NCI-H2029 (cell line): ENCODE data around the gene CCDC57.

Source experiments
- DNase-seq: peaks from one replicate; lab custom pipeline; 2025; lab: John Stamatoyannopoulos, UW

Gene CCDC57

DNA sequence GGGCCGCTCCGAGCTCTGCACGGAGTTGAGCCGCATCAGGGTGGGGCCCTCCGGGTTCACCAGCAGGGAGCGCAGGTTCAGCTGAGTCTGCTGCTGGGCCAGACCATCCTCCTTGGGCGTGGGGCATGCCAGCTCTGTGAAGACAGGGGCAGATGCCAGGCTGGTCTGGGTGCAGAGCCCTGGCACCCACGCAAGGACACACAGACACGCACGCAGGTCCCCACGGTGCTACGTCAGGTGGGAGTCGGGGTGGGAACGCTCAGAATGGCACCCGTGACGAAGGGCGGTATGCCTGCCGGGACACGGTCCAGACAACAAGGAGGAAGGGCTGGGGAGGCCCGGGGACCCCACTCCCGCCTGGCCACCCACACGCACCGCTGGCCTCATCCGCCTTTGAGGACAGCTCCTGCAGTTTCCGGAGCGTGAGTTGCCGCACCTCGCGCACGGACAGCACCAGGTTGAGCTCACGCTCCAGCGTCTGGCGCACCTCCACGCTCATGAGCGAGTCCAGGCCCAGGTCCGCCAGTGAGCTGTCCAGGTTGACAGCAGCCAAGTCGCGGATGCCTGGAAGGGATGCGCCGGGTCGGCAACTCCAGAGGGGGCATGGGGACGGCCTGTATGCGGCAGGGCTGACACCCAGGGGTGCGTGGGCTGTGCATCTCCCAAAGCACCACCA lies 131.7 kb downstream of the CCDC57 start:
- DNase-seq = no peak

DNA sequence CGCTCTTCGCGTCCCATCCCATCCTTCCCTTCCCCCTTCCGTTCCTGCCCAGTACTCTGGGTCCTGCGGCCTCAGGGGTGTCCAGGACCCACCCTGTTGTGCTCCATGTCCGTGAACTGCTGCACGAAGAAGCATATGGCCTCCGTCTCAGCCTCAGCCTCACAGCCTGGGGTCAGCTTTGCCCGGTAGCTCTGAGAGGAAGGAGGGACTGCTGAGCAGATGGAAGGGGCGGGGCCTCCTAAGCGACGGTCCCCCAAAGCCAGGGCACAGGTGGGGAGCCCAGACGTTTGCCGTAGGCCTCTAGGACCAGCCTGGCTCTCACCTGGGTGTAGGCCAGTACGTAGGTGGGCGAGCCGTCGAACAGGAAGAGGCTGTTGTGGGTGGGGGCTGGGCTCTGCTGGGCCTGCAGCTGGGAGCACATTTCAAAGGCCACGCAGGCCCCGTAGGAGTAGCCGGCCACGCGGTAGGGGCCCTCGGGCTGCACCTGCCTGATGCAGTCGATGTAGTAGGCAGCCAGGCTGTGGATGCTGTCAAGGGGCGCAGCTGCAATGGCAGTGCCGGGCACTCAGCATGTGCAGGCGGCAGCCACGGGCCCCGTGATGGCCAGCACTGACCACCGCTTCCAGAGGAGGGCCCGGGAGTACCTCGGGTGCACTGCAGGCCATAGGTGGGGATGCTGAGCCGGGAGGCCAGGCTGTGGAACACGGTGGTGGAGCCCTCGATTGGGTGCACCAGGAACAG lies 132.4 kb downstream of the CCDC57 start:
- no peak for DNase-seq

DNA sequence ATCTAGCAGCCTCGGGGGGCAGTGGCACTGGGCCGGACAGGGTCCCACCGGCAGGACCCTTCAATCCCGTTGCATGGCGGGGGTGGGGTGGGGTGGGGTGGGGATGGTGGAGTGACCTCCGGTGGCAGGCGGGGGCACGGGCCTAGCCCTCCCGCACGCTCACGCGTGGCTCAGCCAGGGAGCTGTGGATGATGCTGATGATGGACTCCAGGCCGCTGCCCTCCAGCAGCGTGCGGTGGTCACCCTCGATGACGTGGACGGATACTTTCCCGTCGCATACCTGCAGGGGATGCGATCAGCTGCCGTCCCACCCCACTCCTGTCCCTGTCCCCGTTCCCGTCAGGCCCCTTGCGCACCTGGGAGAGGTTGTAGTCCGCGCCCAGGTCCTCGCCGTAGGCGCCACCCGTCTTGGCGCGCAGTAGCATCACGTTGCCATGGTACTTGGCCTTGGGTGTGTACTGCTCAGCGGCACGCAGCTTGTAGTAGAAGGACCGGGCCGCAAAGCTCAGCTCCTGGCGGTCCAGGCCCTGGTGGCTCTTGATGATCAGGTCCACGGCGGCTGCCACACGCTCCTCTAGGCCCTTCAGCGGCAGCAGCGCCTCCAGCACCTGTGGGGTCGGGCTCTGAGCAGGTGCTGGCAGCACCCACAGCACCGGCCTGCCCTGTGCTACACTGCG lies 133.5 kb downstream of the CCDC57 start:
- no peak for DNase-seq

DNA sequence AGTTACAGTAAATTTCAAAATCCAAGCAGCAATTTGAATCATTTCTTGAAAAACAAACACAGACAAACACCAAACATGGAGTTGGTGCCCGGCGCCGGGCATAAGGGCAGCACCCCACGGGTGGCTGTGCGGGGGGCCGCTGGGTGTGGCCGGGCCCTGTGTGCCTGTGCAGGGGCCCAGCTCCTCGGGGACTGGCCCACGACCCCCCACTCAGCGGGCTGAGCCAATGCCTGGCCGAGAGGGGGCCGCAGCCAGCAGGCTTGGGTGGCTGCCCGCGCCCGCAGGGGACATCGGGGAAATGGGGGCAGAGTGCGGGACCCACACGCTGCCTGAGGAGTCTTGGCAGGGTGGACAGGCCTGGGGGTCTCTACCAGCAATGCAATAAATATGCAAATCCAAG lies 134.2 kb downstream of the CCDC57 start:
- DNase-seq = no peak

DNA sequence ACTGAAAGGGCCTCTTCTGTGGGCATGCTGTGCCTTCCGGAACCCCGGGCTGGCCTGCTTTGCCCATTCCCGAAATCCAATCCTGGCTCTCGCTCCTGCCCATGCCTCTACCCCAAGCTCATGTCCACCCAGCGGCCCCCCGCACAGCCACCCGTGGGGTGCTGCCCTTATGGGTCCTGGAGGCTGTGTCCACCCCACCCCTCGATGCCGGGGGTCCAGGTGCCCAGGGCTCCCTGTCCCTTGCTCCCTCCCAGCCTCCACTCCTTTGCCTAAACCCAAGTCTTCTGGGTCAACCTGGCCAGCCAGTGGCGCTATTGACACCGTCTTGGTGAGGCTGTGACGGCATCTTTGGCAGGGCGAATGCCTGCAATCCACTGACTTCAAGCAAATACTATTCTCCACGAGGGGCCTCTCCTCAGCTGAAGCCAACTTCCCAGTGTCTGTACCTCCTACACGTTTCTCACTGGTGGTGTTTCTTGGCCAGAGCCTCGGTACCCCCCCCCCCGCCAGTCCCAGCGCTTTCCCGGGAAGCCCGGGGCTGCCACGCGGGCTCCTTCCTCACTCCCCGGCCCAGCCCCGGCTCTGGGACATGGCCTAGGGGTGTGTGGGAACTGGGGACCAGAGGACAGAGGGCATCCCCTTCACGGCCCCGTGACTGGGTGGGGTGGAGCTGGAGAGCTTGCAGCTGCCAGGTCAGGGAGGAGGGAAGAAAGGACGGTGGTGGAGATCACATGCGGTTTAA lies 134.9 kb downstream of the CCDC57 start:
- no peak for DNase-seq

DNA sequence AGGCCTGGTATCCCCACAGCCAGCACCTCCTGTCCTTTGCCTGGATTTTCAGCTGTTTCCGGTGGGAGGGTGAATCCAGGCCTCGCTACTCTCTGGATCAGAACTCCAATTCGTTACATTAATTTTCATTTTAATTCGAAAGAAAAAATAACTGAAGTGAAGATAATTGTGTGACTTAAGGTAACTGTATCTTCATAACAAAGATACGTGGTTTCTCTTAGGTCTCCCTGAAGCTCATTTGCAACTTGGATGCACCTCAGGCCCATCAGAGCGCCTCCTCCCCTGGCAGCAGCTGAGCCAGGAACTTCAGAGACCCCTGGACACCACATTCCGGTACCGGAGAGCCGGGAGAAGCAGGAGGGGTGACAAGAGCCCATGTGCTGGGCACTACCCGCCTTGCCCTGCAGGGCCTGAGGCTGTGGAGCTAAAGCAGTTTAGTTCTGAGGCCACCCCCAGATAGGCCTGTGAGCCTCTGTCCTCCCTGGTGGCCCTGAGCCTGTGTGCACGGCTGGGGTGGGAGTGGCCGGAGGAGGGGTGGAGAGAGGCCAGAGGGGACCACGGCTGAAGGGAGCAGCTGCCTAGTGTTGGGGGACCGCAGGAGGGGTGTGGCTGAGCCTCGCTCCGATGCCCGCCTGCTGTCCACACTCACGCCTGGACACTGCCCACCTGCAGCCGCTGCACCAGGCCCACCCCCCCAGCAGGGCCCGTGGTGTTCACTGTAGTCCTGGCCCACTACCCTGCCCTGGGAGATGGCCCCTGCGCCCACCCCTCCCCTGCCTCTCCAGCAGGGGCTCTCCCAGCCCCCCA lies 135.7 kb downstream of the CCDC57 start:
- no peak for DNase-seq

DNA sequence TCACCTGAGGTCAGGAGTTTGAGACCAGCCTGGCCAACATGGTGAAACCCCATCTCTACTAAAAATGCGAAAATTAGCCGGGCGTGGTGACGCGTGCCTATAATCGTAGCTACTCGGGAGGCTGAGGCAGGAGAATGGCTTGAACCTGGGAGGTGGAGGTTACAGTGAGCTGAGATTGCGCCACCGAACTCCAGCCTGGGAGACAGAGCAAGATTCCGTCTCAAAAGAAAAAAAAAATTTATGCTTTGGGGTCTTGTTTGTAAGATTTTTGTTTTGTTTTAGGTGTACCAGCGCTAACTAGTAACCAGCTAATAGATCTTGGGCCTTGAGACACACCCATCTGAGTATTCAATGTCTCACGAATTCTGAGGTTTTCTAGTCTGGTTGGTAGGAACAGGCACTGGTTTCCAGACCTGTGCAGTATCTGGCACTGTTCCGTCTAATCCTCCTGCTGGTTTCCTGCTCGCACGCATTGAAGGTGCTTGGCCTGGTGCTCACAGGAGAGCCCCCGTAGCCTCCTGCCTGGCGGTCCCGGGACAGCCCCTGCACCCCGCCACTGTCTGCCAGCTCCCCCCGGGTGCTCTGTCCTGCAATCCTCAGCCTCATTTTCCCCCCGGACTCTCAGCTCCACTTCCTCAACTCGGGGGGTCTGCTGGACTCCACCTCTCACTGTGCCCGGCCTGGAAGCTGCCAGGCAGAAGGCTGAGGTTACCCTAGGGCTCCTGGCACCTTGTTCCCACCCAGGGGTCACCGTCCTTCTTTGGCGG lies 136.4 kb downstream of the CCDC57 start:
- no peak for DNase-seq

DNA sequence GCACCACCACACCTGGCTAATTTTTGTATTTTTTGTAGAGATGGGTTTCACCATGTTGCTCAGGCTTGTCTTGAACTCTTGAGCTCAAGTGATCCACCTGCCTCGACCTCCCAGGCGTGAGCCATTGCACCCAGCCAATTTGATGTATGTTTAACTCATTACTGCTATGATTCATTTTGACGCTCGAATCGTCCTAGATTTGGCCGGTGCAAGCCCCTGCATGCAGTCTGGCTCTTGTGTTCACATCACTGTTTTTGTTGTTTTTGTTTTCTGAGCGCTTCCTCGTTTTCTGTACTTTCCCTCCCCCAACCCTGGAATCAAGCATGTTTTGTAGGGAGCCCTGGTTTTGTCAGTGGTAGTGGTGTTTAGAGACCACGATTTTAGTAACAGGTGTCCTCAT lies 139.2 kb downstream of the CCDC57 start:
- no peak for DNase-seq

DNA sequence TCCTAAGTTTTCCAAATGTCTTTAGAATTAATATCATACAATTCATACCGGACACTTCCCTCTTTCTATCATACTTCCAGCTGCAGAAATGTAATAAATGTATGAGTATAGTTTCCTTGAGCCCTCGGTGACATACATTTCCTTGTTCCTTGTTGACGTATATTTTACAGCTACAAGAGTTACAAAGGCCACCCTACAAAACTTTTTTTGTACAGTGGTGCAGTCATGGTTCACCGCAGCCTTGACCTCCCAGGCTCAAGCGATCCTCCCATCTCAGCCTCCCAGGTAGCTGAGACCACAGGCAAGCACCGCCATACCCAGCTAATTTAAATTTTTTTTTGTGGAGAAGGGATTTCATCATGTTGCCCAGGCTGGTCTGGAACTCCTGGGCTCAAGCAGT lies 139.8 kb downstream of the CCDC57 start:
- DNase-seq = no peak

DNA sequence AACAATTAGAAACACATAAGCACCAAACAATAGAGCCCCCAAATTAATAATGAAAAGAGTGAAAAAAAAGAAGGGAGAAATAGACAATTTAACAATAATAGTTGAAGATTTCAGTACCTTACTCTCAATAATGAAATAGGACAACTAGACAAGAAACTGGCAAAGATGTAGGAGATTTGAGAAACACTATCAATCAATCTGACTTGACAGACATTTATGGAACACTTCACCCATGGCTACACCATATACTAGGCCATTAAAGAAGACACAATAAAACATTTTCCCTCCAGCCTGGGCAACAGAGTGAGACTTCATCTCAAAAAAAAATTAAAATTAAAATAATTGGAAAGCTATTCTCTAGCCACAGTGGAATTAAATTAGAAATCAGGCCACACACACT lies 142.0 kb downstream of the CCDC57 start:
- no peak for DNase-seq

DNA sequence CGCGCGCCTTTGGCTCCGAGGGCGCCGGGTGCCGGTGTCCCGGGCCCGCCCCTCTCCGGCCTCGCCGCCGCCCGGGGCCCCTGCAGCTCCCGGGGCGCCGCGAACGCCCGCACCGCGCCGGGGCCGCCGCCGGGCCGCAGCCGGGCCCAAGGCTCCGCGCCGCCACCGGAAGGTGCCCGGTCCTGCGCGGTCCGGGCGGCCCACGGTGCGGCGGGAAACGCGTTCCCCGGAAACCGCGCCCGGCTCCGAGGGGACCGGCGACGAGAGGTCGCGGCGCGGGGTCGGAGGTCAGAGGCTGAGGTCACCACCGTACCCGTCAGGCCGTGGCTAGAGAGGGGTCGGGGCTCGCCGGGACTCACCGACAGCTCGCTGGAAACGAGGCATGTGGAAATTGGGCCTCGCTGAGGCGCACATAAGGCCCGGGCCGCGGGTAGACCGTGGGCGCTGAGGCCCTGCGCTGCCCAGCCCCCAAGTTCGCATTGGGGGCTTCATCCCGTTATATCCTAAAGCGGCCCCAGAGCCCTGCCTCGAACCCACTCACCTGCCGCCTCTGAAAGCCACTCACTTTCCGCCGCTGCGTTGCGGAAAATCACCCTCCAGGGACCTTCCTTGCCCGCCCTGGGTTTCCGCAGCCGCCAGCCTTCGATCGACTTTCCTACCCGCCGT lies 146.9 kb downstream of the CCDC57 start, which contains the start of gene DUS1L:
Gene DUS1L (minus strand): TSS at position 167 of the 666 bp plus-strand sequence. CDS start 745 bp downstream, outside the sequence.
- DNase-seq = no peak

DNA sequence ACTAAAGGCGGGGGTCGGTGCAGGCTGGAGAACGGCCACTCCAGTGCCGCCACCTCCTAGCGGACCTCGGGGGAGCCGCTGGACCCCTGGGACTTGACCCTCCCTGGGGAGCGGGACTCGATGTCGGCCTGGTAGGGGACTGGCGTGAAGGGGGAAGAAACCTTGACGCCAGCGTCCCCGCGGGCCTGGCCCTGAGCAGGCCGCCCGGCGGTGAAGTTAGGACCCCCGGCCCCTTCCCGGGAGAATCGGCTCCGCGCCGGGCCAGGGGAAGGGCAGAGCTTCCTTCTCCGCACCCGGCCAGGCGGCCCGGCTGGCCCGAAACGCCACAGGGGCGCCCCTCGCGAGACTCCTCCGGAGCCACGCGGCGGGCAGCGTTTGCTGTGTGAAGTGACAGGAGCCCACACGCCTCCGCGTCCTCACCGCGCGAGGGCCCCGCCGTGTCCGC lies 147.4 kb downstream of the CCDC57 start:
- no peak for DNase-seq

DNA sequence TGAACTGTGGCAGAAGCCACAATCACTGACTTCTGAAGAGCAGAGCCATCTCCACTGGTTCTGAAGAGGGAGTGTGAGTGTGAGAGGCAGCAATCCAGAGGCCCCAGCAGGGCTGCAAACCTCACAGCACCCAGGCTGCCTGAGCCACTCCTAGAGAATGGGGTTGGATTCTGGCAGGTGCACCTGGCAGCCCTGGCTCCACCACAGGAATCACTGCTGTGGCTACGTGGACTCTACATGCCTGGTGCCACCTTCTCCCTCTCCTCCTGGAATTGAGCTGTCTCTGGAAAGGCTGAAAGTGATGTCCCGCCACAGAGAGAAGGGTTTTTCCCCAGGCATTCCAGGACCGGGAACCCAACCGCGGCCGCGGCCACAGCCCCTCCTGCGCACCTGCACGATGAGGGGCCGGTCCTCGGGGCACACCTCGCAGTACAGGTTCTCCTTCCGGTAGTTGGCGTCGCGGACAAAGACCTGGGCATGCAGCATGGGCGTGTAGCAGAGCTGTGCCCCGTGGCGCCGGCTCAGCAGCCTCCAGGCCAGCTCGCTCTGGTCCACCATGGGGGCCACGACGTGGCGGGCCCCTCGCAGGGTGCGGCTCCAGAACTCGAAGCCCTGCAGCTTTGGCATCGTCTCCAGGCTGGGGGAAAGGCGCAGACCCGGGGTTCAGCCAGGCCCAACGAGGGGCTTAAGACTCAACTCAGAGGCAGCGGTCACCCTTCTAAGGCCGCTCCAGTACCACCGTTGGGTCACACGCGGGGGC lies 148.0 kb downstream of the CCDC57 start:
- DNase-seq = peak; percentile 6

DNA sequence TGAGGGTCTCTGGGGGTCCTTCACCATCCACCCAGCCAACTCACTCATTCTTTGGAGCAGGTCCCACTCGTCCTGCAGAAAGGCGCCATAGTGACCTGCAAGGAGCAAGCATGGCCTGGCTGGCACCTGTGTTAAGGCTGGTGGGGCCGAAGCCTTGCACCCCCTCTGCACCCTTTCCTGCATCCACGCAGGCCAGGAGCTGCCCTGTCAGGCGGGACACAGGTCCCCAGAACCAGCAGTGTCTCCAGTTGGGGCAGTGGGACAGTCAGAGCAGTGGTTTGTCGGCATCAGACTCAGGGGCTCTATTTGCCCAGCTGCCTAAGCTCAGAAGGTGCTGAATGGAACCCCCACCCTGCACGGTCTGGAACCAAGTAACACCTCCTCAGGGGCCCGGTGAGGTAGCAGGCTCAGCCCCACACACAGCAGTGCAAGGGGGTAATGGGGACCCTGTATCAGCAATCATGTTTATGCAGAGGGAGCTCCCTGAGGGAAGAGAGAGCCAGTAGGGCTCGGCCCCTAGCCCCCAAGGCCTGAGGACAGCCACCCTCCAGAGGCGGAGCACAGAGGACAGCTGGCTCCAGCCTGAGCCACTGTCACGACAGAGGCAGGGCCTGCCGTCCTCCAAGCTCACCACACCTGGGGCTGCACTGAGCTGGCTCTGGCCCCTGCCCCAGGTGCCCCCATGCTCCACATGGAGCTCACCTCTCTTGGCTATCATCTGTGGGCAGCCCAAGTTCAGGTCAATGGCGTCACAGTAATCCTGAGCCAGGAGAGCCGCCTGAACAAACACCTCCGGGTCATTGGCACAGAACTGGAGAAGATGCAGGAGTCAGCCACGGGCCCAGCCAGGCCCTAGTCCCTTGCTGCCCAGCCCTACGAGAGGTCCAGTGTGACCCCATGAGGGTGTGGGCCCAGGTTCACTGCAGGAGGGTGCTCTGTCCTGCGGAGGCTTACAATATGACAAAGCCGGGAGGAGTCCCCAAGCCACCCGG lies 148.9 kb downstream of the CCDC57 start:
- no peak for DNase-seq

DNA sequence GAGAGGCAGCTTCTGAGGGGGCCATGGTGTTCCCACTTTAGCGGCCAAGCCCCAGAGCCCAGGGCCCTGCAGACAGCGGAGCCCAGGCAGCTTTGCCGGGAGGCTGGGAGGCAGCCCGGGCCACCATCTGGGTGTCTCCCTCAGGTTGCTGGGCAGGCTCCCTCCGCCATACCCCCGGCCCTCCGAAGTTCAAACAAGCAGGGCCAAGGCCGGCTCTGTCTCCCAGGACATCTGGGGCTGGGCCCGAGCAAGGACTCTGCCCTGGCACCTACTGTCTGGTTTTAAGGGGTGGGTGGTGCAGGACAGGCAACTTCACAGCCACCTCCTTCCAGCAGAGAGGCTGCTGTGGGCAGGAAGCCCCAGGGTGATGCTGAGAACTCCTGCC lies 149.7 kb downstream of the CCDC57 start:
- DNase-seq = no peak

DNA sequence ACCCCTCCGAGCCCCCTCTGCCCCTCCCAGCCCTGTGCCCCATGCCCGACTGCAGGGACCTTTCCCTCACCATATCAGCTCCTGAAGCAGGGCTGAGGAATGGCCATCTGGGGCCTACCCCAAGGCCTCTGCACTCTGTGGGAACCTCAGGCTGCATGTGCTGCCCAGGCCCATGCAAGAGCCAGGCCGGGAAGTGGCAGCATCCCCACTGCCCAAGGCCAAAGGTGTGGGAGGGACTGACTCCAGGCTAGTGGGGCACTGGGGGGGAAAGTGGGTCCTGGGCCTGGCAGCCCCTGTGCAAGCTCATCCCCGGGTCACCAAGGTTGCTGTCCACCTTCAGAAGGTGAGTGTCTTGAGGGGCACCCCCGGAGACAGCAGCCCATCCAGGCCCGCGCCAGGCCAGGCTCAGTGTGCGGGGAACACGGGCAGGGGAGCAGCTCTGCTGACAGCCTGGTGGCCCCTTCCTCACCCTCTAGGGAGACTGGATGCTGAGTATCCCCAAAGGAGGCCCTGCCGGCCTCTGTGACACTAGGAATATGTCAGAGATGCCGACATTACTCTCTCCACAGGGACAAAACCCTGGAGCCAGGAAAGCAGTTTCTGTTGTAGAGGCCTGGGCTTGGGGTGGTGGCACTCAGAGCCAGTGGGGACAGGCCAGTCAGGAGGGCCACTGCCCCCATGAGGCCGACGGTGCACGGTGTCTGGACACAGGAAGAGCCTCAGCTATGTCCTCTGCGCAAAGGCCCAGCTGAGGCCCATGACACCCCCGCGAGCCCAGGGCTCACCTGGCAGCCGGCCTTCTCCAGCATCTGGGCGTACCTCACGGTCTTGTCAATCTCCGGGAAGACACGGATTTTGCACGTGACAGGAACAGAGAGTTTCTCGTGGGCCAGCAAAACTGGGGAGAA lies 150.3 kb downstream of the CCDC57 start:
- no peak for DNase-seq
